Upper lobe of left lung (tissue), 6 donors: ENCODE results near the gene MORC2. TPM values are rescaled to one million over a fixed set of nuclear protein-coding genes. Genes with fewer than 3 reads are reported as not detected.
A peak's percentile ranks its signal among the peaks of the same experiment; 100 is the strongest.

Experiments
- ATAC-seq, 2 donors: fragments of 200-7000 bp; cut with Tn5 transposase; one replicate each; pipeline ENCODE4 v1.9.1; 2022; ENCODE audit warnings: mild to moderate bottlenecking in 2 of 2, moderate library complexity in 2 of 2; ENCODE audit not compliant: low FRiP score in 2 of 2
- DNase-seq, 2 donors: peaks; one replicate each; pipeline ENCODE4 v3.0.0-alpha.2; 2019 to 2020
- H3K27ac ChIP-seq, 4 donors: fragments of 200-600 bp; sonication (generic); one replicate each; pipeline ENCODE4 v1.5.1; 2016 to 2019
- H3K27me3 ChIP-seq, 4 donors: fragments of 200-600 bp; sonication (generic); one replicate each; pipeline ENCODE4 v1.5.1; 2017 to 2019
- H3K36me3 ChIP-seq, 4 donors: fragments of 200-600 bp; sonication (generic); one replicate each; pipeline ENCODE4 v1.5.1; 2016 to 2019
- H3K4me1 ChIP-seq, 4 donors: fragments of 200-600 bp; sonication (generic); one replicate each; pipeline ENCODE4 v1.5.1; 2018 to 2019
- H3K4me3 ChIP-seq, 4 donors: fragments of 200-600 bp; sonication (generic); one replicate each; pipeline ENCODE4 v1.5.1; 2017 to 2019; ENCODE audit warnings: mild to moderate bottlenecking in 2 of 4, moderate library complexity in 1 of 4
- H3K9me3 ChIP-seq, 4 donors: fragments of 200-600 bp; sonication (generic); one replicate each; pipeline ENCODE4 v1.5.1; 2018 to 2019
- EP300 ChIP-seq, 4 donors: sonication (generic); formaldehyde crosslinking; IDR thresholded peaks; one replicate each; pipeline ENCODE4 v1.5.1; 2017; ENCODE audit warnings: antibody characterized with exemption in 4 of 4, control low read depth in 2 of 4
- POLR2A ChIP-seq, 4 donors: fragments of 450-650 bp; IDR thresholded peaks; one replicate each; pipeline ENCODE4 v1.5.1; 2016 to 2017; ENCODE audit warnings: antibody characterized with exemption in 4 of 4, mild to moderate bottlenecking in 2 of 4
- POLR2AphosphoS5 ChIP-seq, 2 donors: sonication (generic); formaldehyde crosslinking; IDR thresholded peaks; one replicate each; pipeline ENCODE4 v1.5.1; 2017; ENCODE audit warnings: antibody characterized with exemption in 2 of 2
- WGBS, 2 donors: methylation state at CpG; one replicate each; pipeline ENCODE4 v1.1.5; 2017 to 2018; 5-methylcytosine and 5-hydroxymethylcytosine counted together
- total RNA-seq, 6 donors: library from RNA; depleted of rRNA in 4 of 6; stranded (reverse); fragments of >200 nt in 4 of 6; gene quantifications; one replicate each; pipeline versions ENCODE4 v1.1.0 to v1.2.1, GENCODE V29; 2016 to 2021
- TF ChIP-seq, protein P1 (sequence below), 6 experiments: fragments of 450-650 bp in 4 of 6; fragments of 200-600 bp in 2 of 6; sonication (generic) in 2 of 6; IDR thresholded peaks; one replicate each; pipeline ENCODE4 v1.5.1; 2016 to 2019; ENCODE audit warnings: antibody characterized with exemption in 6 of 6
- donor health status: DM: no; HTN: no; CAD: no; lungs with moderate emphysema.
- donor health status: DM: no; HTN: yes; CAD: no; lungs with severe emphysema.

Gene MORC2
- total RNA-seq, 6 donors from 2014 or later = 13.8 to 54.5 (median 20.6) TPM

DNA sequence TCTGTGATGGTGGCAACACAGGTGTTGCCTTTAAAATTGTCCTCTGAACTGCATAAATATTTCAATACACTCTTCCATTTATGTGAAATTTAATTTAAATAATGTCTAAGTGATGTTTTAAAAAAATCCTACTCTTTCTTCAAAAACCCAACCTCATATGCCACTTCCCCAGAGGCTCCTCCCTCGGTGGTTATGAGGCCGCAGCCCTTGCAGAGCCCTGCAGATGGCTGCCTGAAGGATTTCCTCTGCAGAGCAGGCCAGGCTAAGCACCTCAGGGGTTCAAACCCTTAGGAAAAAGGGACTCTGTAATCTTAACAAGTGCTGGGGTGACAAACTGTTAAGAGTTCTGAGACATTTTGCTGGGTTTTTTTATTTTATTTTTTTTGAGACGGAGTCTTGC lies 25.2 kb downstream of the MORC2 start:
- H3K36me3 ChIP-seq = peaks cover 31 to 96% (median 79%) of the 10 kb centered on the region in 4 donors
- no peaks in the 10 kb centered on the region for H3K27me3 ChIP-seq
- peaks cover 0 to 17% (median 6%) of the 10 kb centered on the region in 4 donors for H3K4me1 ChIP-seq
- DNase-seq (no peak), ATAC-seq (no peak)
- TF ChIP-seq EP300 (IDR thresholded peaks at IDR 0.05) (no peak), POLR2AphosphoS5 (IDR thresholded peaks at IDR 0.05) (no peak)
- TF ChIP-seq, protein P1, sequence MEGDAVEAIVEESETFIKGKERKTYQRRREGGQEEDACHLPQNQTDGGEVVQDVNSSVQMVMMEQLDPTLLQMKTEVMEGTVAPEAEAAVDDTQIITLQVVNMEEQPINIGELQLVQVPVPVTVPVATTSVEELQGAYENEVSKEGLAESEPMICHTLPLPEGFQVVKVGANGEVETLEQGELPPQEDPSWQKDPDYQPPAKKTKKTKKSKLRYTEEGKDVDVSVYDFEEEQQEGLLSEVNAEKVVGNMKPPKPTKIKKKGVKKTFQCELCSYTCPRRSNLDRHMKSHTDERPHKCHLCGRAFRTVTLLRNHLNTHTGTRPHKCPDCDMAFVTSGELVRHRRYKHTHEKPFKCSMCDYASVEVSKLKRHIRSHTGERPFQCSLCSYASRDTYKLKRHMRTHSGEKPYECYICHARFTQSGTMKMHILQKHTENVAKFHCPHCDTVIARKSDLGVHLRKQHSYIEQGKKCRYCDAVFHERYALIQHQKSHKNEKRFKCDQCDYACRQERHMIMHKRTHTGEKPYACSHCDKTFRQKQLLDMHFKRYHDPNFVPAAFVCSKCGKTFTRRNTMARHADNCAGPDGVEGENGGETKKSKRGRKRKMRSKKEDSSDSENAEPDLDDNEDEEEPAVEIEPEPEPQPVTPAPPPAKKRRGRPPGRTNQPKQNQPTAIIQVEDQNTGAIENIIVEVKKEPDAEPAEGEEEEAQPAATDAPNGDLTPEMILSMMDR (IDR thresholded peaks at IDR 0.05) = no peak
- no peak overlapping the region for H3K4me3 ChIP-seq
- H3K27ac ChIP-seq = no peak overlapping the region
- 71 to 72% methylated on average over 3 of the region's 3 CpGs for WGBS, 2 donors
- H3K9me3 ChIP-seq = no peaks in the 10 kb centered on the region

DNA sequence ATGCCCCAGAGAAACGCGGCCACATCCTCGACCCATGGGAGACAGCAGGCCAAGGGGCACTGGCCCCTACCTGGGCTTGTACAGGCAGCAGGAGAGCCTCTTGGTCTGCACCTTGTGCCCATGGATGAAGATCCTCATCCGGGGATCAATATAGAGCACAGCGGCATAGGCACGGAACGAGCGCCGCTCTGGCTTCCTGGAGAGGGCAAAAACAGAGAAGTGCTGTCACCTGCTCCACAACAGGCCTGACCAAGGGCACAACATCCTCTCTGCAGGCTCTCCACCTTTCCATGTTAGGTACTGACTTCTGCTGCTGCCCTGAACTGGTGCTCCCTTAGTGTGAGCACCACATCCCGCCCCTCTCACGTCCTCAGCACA lies 27.2 kb downstream of the MORC2 start:
- Histone ChIP-seq H3K4me3 (no peak overlapping the region), H3K27me3 (no peaks in the 10 kb centered on the region), H3K27ac (no peak overlapping the region), H3K4me1 (no peaks in the 10 kb centered on the region), H3K36me3 (peaks cover 44 to 100% (median 91%) of the 10 kb centered on the region in 4 donors), H3K9me3 (no peaks in the 10 kb centered on the region)
- 81 to 95% methylated on average over 8 to 11 of the region's 11 CpGs for WGBS, 2 donors
- ATAC-seq = no peak
- TF ChIP-seq POLR2AphosphoS5 (IDR thresholded peaks at IDR 0.05) (no peak), POLR2A (IDR thresholded peaks at IDR 0.05) (no peak), EP300 (IDR thresholded peaks at IDR 0.05) (no peak)
- TF ChIP-seq, protein P1 (IDR thresholded peaks at IDR 0.05) = no peak
- DNase-seq = no peak

DNA sequence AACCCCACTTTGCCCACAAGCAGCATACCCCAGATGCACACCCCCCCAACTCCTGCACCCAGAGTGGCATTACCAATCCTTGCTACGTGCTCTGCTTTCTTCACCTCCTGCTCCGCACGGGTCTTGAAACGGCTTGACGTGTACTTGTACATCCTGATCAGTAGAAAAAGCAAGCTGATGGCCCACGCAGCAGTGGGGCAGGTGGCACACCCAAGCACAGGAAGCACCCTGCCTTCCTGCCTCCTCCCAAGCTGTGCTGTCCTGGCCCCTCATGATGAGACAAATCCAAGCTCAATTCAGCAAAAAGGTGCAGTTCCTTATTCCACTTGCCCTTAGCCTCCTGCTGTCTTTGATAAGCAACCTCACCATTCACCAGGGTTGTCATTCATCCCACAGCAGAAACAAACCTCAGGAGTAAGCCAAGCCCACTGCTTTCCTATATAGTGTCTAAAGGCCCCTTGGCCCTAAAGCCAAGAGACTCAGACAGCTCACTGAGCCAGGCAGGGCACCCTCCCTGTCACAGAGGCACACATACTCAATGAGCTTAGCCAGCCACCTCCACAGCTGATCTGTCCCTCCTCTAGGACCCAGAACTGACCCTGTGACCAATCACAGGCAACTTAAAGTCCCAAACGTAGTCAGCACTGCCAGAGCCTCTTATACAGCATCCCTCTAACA lies 27.8 kb downstream of the MORC2 start:
- peaks cover 50 to 100% (median 91%) of the 10 kb centered on the region in 4 donors for H3K36me3 ChIP-seq
- no peak for DNase-seq
- 75 to 84% methylated on average over 6 to 7 of the region's 7 CpGs for WGBS, 2 donors
- peak in 1 of 2 donors; percentile 21 for ATAC-seq
- TF ChIP-seq, protein P1 (IDR thresholded peaks at IDR 0.05) = no peak
- no peak for TF ChIP-seq POLR2A (IDR thresholded peaks at IDR 0.05)
- TF ChIP-seq EP300 (IDR thresholded peaks at IDR 0.05) = no peak
- no peak for TF ChIP-seq POLR2AphosphoS5 (IDR thresholded peaks at IDR 0.05)
- no peaks in the 10 kb centered on the region for H3K27me3 ChIP-seq
- H3K4me3 ChIP-seq = no peak overlapping the region
- no peaks in the 10 kb centered on the region for H3K4me1 ChIP-seq
- H3K27ac ChIP-seq = no peak overlapping the region
- no peaks in the 10 kb centered on the region for H3K9me3 ChIP-seq

DNA sequence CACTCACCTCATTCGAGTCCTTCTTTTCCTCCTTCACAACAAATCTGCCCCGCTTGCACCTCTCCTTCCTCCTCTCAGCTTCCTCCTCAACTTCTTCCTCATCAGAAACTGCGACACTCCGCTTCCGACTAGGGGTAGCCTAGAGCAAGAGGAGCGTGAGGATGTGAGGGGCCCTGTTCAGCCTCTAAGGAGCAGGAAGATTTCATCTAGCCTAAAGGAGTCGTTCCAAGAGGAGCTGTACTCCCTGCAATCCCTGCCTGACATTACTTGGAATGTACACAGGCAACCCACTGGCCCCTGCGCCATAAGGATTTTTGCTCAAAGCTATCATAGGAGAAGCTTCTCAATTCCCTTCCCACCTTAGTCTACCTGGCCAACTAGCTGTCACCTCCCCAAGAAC lies 34.5 kb downstream of the MORC2 start:
- H3K36me3 ChIP-seq = peaks cover 49 to 100% (median 85%) of the 10 kb centered on the region in 4 donors
- no peak for TF ChIP-seq POLR2AphosphoS5 (IDR thresholded peaks at IDR 0.05)
- no peak overlapping the region for H3K27ac ChIP-seq
- ATAC-seq (no peak), DNase-seq (no peak)
- H3K9me3 ChIP-seq = no peaks in the 10 kb centered on the region
- WGBS, 2 donors = 95 to 98% methylated on average over 8 of the region's 8 CpGs
- H3K4me3 ChIP-seq = no peak overlapping the region
- no peaks in the 10 kb centered on the region for H3K27me3 ChIP-seq
- no peaks in the 10 kb centered on the region for H3K4me1 ChIP-seq

DNA sequence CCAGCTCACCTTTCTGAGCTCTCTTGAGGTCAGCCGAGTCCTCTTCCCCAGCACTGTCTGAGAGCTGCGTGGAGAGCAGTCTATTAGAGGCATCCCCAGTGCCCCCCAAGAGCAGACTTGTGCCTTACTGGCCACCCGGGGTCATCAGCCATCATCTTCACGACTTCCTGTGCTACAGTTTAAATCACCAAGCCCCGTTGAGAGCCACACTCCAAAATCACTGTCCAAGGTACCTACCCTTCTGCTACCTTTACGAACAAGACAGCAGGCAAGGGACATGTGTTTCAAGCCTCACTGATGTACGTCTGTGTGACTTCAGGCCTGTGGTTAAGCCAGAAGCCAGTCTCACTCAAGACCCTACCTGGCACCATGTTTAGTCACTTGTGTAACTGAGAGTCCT lies 35.1 kb downstream of the MORC2 start:
- no peaks in the 10 kb centered on the region for H3K27me3 ChIP-seq
- 78 to 82% methylated on average over 5 to 7 of the region's 7 CpGs for WGBS, 2 donors
- ATAC-seq = no peak
- TF ChIP-seq POLR2AphosphoS5 (IDR thresholded peaks at IDR 0.05) (no peak), EP300 (IDR thresholded peaks at IDR 0.05) (no peak), POLR2A (IDR thresholded peaks at IDR 0.05) (no peak)
- TF ChIP-seq, protein P1 (IDR thresholded peaks at IDR 0.05) = no peak
- H3K36me3 ChIP-seq = peaks cover 51 to 100% (median 84%) of the 10 kb centered on the region in 4 donors
- H3K27ac ChIP-seq = no peak overlapping the region
- H3K4me1 ChIP-seq = no peaks in the 10 kb centered on the region
- DNase-seq = no peak
- no peak overlapping the region for H3K4me3 ChIP-seq
- no peaks in the 10 kb centered on the region for H3K9me3 ChIP-seq
